HS-5 (cell line): ENCODE data around the gene BANF2.

ENCODE experiments used
- DNase-seq: peaks from one replicate; pipeline ENCODE4 v3.0.0-alpha.2; 2012; ENCODE audit warnings: low read depth

The BANF2 gene

GRCh38 chr20:17710379-17711266 is 10.9 kb downstream of the BANF2 start:
- no peak for DNase-seq

DNA sequence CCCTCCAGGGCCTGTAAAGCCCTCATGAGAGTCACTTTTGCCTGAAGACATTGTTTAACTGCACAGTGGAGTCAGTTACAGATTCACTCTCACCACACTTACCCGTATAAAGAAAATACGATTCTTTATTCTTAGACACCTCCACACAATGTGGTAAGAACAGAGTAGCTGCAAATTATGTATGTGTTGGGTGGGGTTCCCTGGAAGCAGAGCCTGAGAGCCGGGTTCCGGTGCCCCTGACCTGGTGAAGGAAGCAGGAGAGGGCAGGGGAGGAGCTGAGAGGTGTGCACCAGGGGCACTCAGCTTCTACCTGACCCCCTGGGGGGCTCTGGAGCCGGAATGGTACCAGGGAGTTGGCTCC is 11.5 kb downstream of the BANF2 start:
- DNase-seq: no peak

DNA sequence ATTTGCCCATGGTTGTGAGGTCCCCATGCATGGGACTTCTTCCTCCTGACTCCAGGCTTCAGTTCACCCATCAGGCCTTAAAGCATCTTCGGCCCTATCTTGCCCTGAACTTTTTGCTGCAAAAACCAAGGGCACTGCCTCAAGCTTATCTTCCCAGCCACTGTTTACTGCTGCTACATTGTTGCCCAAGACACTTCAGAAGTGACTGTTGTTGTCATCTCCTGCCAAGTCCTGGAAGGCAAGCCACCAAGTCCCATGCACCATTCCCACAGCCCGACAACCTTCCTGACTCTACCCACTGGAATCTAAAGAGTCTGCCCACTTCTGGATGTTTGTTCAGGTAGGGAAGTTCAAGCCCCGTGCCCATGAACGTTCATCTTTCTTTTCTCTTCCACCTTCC is 12.4 kb downstream of the BANF2 start:
- DNase-seq: no peak

DNA sequence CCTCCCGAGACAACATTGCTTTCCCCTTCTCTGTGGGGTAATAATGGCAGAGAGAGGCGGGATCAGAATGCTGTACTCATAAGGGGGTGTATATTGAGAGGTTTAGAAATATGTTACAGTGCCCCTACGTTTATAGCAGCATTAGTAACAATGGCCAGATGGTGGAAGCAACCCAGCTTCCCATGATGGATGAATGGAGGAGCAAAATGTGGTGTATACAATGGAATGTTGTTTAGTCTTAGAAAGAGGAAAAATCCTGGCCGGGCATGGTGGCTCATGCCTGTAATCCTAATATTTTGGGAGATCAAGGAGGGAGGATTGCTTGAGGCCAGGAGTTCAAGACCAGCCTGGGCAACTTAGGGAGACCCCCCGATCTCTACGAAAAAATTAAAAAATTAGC is 12.9 kb downstream of the BANF2 start:
- DNase-seq: no peak

GRCh38 chr20:17714597-17714996 is 14.8 kb downstream of the BANF2 start:
- DNase-seq: no peak

DNA sequence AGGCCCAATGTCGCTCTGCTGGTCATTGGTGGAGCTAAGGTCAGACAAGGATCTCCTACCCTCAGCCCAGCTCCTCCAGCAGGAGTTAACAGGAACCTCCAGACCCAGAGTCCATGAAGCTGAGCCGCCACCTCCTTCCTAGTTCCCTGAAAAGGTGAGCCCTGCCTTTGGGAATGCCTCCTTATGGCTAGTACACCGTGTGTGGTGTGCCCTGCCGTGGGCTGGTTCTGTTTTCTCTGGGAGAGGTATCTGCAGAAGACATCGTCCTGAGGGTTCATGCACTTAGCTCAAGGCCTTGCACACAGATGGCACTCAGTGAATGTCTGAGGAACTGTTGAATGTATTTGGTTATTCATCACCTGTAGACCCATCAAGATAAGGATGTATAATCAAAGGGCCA is 15.3 kb downstream of the BANF2 start:
- DNase-seq: no peak

- no peak for DNase-seq
Observed at GRCh38 chr20:17716331-17716730, 16.6 kb downstream of the BANF2 start.

- DNase-seq: no peak
Observed at GRCh38 chr20:17720755-17721154, 21.0 kb downstream of the BANF2 start.

DNA sequence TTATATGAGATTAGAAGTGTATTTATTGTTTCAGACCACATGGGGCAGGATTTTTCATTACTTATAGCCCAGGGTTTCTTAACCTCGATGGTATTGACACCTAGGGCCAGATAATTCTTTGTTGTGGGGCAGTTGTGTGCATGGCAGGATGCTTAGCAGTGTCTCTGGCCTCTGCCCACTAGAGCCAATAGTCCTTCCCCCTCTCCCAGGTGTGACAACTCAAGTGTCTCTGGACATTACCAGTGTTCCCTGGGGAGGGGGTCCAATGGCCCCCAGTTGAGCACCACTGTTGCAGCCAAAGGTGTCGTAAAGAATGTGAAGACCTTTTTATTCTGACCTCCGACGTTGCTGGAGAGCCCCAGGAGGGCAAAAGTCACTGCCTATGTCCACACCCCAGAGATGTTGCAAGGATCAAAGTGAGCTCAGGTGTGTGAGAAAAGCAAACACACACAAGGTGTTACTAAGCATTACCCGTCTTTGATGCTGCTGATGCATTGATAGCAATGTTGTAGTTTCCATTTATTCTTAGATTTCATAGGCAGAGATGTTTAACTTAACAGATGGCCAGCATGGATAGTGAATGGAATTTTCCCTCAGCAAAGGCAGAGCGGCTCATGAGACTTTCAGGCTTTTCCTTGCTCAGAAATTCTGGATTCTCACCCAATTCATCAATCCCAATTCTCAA is 22.2 kb downstream of the BANF2 start:
- DNase-seq: no peak

GRCh38 chr20:17722493-17723300 is 22.9 kb downstream of the BANF2 start:
- DNase-seq: no peak

GRCh38 chr20:17723301-17723691 is 23.5 kb downstream of the BANF2 start:
- DNase-seq: no peak

- DNase-seq: no peak
Observed at GRCh38 chr20:17725094-17725835, 25.5 kb downstream of the BANF2 start.

- DNase-seq: no peak
Observed at GRCh38 chr20:17726902-17727301, 27.1 kb downstream of the BANF2 start.

GRCh38 chr20:17727351-17727750 is 27.6 kb downstream of the BANF2 start:
- DNase-seq: no peak

- DNase-seq: no peak
Observed at GRCh38 chr20:17728074-17728473, 28.3 kb downstream of the BANF2 start.

DNA sequence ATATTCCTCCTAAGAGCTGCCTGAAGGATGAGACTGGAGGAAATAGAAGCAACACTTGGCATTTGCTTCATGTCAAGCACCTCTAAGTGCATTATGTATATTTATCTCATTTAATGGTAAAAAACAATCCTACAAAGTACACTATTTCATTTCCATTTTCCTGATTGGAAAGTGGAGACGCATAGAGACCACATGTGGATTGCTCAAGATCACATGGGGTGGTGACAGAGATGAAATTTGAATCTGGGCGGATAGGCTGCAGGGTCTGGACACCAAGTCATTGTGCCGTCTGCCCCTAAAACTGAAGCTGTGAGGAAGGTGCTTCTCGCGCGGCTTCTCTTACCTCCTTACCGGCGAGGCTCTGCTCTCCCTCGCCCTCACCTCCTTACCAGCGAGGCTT is 30.3 kb downstream of the BANF2 start:
- DNase-seq: no peak

GRCh38 chr20:17731233-17731632 is 31.5 kb downstream of the BANF2 start:
- no peak for DNase-seq

DNA sequence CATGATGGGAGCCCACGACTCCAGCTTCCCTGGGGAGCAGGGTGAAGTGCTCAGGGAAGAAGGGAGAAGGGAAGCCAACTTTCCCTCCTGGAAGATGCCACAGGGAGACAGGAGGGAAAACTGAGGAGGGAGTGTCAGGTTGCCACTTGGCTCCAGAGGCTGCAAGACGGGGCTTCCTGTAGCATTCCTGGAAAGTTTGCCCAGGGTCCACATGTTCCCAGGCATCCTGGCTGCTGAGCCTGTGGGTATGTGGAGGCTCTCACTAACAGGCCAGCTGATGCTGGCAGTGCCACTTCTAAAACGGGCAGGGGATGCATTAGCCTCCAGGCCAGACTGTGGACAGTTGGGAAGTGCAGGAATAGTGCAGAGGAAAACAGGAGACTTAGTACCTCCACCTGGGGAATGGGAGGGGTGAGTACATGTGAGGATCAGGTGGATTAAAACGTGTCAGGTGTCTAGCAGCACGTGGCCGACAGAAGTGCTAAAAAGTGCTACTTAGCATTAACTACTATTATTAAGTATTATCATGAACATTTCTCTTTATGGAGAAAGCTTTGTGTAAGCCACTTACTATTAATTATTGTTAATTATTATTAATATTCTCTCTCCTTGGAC is 33.2 kb downstream of the BANF2 start:
- no peak for DNase-seq

DNA sequence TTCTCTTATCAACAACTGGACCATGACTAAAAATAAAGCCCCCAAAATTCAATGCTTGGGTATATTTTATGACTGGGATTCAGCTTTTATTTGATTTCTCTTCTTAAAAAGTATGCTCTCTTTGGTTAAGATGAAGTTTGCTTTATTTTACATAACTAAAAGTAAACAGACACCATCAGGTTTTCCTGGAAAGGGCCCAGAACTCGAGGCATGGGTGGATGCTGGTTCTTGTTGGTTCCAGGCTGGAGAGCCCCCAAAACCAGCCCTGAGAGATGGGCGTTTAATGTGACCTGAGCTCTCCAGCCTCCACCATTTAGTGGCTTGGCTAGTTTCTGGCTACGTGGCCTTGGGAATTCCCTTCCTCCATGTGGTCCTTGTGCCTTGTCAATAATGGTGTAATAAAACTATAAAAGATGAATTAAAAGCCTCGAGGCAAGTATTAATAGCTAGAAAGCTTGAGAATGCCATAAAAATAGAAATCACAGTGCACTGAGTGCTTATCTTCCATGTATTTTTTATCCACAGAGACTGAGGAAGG is 34.1 kb downstream of the BANF2 start:
- no peak for DNase-seq

GRCh38 chr20:17734374-17734773 is 34.6 kb downstream of the BANF2 start:
- no peak for DNase-seq

- no peak for DNase-seq
Observed at GRCh38 chr20:17735206-17735804, 35.5 kb downstream of the BANF2 start.
